ENCODE results near the gene TREML1.
A peak's percentile ranks its signal among the peaks of the same experiment; 100 is the strongest.

TREML1 gene

DNA sequence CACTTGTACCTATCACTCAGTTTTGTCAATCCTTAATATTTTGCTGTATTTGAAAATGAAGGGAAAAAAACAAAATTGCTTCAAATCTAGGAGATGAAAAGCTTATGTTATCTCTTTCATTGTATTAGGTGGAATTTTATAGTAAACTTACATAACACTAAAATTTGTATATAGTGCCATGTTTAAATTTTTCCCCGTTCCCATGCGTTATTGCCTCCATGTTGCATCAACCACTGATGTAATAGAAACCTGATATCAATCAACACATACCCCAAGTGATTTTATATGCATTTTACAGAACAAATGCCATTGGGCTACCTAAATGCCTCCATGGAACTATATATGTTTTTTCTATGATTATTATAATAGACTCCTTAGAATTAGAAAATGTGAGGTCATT is 23.5 kb upstream of the TREML1 start:
- DNase-seq (ENCODE audit: low spot score), result no peak

DNA sequence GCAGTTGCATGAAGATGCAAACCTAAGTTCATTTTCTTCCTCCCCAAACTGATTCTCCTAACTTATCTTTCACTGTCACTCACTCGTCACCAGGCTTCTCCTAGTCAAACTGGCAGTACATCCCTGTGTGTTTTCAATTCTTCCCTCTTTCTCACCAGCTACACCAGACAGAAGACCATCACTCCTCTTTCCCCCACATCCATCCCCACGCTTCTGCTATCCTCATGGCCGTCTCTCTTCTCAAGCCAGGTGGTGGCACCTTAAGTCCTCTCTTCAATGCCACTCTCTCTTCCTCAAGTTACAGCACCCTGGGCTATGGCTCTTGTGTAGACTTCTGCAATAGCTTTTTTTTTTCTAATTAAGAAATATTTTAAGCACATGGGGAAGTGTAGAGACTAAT is 23.1 kb upstream of the TREML1 start:
- no peak for DNase-seq (ENCODE audit: low spot score)

DNA sequence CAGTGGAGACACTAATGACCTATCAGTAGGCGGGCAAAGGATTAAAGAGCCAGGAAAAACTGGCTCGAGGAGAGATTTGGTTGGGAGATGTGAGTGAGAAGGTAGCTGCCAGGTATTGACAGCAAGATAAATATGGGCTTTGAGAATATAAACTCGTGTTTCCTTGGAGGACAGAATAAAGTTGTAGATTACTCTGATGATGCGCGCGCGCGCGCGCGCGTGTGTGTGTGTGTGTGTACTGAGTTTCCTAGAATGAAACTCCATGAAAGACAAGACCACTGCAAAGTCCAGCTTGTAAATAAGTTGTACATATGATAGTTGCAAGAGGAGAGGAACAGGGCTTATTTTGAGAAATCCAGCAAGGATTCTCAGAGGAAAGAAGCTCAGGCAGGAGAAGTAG is 22.0 kb upstream of the TREML1 start:
- DNase-seq (ENCODE audit: low spot score), result no peak

- DNase-seq (ENCODE audit: low spot score), result no peak
These were observed 20.9 kb upstream of the TREML1 start for GRCh38 chr6:41175084-41175483.

- no peak for DNase-seq (ENCODE audit: low spot score)
These were observed 20.5 kb upstream of the TREML1 start for GRCh38 chr6:41174610-41175009.

- no peak for DNase-seq (ENCODE audit: low spot score)
These were observed 17.8 kb upstream of the TREML1 start for GRCh38 chr6:41171908-41172307.

- DNase-seq (ENCODE audit: low spot score), result peak; percentile 88
These were observed 16.5 kb upstream of the TREML1 start for GRCh38 chr6:41170547-41171160.

- DNase-seq (ENCODE audit: low spot score), result no peak
These were observed 13.2 kb upstream of the TREML1 start for GRCh38 chr6:41167173-41167963.

GRCh38 chr6:41164551-41165120 is 10.5 kb upstream of the TREML1 start:
- no peak for DNase-seq (ENCODE audit: low spot score)

GRCh38 chr6:41163419-41163717 is 9.2 kb upstream of the TREML1 start:
- no peak for DNase-seq (ENCODE audit: low spot score)

DNA sequence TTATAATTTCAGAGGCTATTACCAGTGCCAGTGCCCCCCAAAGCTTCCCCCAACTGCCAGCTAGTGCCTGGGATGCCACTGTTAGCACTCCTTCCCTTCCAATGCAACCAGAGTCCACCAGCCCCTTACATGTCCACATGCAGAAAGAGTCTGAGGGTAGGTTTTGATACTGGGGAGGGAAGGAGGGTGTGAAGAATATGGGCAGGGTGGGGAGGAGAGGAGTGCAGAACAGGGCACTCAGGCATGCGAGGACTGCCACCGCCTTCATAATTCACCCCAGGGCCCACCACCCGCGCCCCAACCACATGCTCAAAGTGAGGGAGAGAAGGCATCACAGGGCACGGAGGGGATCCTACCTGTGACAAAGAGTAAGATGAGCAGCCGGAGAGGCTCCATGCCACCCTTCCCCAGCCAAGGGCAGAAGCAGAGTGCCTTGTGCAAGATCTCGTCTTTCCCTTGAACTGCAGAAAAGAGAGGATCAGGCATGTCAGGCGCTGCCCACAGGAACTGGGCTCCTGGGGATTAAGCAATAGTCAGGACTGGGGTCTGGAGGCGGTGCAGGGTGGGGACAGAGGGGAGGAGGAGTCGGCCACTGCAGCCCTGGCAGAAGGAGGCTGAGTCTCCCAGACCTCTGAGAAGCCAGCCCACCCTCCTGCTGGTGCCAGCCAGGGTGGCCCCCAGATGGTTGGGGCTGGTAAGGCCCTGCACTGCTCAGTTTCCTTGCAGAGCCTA is 8.7 kb upstream of the TREML1 start, which contains the start of gene TREM2:
TSS of gene TREM2 (minus strand) at position 430 of the 732 bp plus-strand sequence. CDS start at position 396, 34 bp downstream.
- DNase-seq (ENCODE audit: low spot score), result no peak

DNA sequence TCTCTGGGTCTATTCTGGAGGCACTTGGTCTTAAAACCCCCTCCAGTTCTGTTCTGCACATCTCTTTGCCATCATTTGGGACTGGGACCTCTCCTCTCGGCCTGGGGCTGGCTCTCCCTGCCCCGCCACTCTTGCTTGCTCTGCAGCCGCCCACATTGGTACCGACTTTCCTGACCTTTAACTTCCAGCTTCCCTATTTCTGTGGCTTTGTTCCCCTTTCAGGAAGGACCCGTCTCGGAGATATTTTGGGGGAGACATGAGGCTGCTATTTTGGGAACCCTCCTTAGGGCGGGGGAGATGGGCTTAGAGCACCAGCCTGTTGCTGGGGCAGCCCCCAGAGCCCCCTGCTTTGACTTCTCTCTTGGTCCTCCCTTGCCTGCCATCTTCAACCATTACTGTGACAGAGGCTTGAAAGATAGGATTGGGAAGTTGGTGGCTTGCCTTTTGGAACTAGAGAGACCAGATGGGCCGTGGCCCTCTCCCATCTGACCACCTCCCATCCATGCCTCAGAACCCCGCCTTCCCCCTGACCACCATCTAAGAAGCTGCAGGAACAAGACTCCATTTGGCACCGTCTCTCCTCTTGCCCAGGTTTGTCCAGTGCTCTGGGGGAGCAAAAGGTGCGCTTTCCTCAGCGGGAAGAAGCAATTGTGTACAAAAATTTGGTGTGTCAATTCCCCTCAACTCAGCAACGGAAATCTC is 7.9 kb upstream of the TREML1 start:
- DNase-seq (ENCODE audit: low spot score), result no peak

DNA sequence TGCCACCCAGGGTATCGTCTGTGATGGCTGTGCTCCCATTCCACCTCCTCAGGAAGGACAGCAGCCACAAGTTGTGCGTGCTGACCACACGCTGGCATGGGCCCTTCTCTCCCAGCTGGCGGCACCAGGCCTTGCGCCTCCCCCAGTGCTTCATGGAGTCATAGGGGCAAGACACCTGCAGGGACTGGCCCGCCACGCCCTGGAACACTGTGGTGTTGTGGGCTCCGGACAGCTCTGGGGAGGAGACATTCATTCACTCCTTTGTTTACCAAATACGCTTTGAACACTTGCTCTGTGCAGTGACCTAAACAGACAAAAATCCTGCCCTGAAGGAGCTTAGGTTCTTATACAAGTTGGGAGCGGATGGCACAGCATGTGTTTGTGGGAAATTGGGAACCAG is 7.2 kb upstream of the TREML1 start:
- DNase-seq (ENCODE audit: low spot score), result no peak

DNA sequence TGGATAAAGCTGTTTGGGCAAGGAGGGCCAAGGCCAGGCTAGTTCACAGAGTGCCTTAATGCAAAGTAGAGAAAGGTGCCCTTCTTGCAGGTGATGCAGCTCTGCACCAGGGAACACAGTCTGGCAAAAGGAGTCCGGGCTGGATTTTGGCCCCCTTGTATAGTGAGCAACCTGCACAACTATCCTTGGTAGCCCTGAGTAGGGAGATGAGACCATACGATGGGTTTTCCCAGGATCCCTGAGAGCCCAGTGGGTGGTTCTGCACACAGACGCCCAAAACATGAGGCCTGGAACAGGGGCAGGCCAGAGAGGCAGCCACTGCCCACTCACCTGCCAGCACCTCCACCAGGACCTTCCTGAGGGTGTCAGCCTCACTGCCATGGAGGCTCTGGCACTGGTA is 6.8 kb upstream of the TREML1 start:
- DNase-seq (ENCODE audit: low spot score), result no peak

GRCh38 chr6:41159415-41160082 is 5.4 kb upstream of the TREML1 start:
- DNase-seq (ENCODE audit: low spot score), result no peak

DNA sequence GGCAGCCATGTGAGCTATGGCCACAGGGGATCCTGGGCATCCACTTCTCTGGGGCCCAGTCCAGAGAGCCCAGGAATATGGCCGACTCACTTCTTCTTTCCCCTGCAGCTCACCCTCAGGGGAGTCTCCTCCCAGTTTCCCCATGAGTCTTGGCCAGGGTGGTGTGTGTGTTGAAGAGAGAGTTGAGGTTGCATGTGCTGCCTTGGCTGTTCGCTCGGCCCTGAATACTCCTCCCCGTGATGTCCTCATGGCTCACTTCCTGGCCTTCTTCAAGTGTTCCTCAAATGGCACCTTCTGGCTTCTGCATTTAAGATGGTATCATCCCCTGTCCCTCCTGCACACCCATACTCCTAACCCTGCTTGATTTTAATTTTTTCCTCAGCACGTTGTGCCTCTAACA is 3.2 kb upstream of the TREML1 start:
- DNase-seq (ENCODE audit: low spot score), result no peak

DNA sequence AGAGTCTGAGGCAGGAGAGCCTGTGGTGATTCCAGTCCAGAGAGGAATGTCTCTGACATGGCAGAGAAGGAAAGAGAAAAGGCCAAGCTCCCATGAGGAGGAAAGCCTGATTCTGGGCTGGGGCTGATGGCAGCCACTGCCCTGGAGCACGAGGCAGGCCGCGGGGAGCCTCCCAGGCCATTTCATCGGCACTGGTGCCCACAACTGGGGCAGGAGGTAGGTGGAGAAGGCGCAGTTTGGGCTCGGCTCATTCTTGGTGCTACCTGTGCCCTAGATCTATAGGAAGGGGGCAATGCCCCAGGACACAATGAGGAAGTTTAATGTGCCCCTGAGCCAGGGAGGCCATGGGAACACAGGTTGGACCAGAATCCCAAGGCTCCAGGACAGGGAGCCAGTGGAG is 2.6 kb upstream of the TREML1 start:
- DNase-seq (ENCODE audit: low spot score), result no peak

GRCh38 chr6:41156001-41156400 is 1.9 kb upstream of the TREML1 start:
- DNase-seq (ENCODE audit: low spot score), result no peak

DNA sequence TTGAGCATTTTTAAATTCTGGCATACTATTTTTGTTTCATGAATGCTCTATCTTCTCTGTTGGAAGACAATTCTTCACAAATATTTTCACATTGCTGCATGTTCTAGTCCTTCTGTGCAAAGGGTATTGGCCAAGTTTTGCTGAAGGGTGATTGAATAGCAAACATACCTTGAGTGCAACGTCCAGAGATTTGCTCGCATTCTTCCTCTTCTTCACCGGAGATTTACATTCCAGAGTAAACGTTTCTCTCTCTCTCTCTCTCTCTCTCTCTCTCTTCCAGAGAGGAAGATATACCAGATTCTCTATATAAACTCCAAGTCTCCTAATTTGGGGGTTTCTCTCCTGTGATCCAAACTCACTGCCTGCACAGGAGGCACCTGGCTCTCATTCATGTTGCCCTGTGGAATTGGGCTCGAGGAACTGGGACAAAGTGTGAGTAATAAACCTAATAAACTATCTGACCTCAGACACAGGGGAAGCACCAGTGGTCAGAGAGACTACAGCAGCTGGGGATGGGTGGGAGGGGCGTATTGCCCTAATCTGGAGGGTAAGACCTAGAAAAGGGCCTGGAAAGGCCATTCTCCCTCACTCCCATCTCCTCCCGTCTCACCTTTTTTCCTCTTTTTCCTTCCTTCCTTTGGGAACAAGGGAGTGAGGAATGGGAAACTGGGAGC is 1.1 kb upstream of the TREML1 start:
- DNase-seq (ENCODE audit: low spot score), result no peak

DNA sequence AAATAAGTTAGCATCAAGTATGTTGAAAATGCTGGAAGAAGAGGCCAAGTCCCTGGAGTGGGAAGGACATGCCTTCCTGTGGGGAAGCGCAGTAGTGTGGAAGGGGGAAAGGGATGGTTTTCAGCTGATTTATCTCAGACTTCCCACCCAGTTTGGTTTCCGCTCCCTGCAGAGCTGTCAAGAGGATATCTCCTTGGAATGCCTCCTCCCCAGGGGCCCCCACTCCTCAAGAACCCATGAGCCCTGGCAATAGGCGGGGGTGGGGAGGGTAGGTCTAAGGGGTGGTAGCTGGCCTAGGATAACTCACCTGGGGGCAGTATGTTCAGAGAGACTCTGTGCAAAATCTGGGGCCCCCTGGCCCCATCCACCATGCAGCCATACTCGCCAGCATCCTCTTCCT is 696 bp downstream of the TREML1 start:
- DNase-seq (ENCODE audit: low spot score), result no peak

DNA sequence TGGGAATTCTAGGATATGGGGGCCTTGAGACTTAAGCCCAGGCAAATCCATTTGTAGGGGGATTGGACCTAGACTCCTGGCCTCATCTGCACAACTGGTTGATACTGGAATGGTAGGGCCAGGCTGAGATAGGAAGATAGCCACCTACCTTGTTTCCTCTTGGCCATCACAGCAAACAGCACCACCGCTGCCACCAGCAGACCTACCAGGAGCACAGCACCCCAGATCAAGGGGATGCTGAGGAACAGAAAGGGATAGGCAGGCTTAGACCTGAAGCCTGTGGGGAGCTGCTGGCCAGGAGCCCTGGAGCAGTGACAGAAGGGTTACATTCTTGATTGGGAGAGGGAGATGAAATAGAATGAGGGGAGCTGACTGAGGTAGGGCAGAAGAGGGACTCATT is 3.5 kb downstream of the TREML1 start:
- no peak for DNase-seq (ENCODE audit: low spot score)
